GM12801 (cell line): ENCODE measurements around the gene SERINC5.

ENCODE experiments used
- CTCF ChIP-seq: IDR thresholded peaks from one replicate; pipeline ENCODE4 v1.5.1; 2011; ENCODE audit warnings: control low read depth; ENCODE audit not compliant: insufficient read length; ENCODE audit errors: extremely low read depth

Gene SERINC5

GRCh38 chr5:80093796-80094195 is 162.1 kb downstream of the SERINC5 start:
- TF ChIP-seq CTCF, result no peak

- TF ChIP-seq CTCF, result no peak
Observed at GRCh38 chr5:80092486-80093107, 163.3 kb downstream of the SERINC5 start.

- no peak for TF ChIP-seq CTCF
Observed at GRCh38 chr5:80090884-80091166, 165.0 kb downstream of the SERINC5 start.

GRCh38 chr5:80083101-80083890 is 172.6 kb downstream of the SERINC5 start:
- TF ChIP-seq CTCF, result no peak

GRCh38 chr5:80082731-80083100 is 173.1 kb downstream of the SERINC5 start:
- TF ChIP-seq CTCF, result no peak

- TF ChIP-seq CTCF, result no peak
Observed at GRCh38 chr5:80082281-80082680, 173.6 kb downstream of the SERINC5 start.

- TF ChIP-seq CTCF, result no peak
Observed at GRCh38 chr5:80078921-80079320, 176.9 kb downstream of the SERINC5 start.
